NCI-H345 (cell line): Measurements from ENCODE around the gene HOATZ.
A peak's percentile ranks its signal among the peaks of the same experiment; 100 is the strongest.

Source experiments
- DNase-seq: peaks from one replicate; lab custom pipeline; 2025; lab: John Stamatoyannopoulos, UW

Gene HOATZ

DNA sequence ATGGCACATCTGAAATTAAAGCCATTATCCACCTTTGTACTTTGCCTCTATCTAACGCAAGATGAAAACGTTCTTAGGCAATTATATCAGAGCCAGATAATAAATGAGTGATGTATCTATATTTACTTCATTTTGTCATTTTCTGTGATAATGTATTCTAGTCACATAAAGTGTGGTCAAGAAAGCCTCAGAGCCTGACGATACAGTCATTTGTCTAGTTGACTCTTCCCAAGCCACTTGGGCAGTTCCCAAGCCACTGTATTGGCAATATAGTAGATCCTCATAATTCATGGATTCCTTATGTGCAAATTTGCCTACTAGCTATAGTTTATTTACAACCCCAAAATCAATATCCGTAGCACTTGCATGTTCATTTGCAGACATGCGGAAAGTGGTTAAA lies 7.8 kb downstream of the HOATZ start:
- DNase-seq, result no peak

- DNase-seq, result no peak
These were observed 8.8 kb downstream of the HOATZ start for GRCh38 chr11:111523343-111523742.

DNA sequence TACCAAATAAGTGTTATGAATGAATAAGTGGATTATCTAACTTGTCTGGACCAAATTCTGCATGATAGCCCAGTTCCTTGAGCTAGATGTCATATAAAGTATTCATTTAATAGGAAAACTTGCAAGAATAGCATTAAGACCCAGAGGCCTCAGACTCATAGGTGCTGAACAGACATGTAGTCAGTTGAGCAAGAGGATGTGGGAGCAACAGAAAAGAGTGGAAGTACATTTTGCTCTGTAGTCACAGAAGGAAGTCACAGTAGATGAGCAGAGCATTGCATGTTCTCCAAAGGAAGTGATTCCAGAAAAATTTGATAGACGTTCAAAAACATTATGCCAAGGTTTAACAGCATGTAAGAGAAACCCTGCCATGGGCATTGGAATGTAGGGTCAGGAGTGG lies 9.5 kb downstream of the HOATZ start:
- DNase-seq, result no peak

GRCh38 chr11:111525456-111525855 lies 10.9 kb downstream of the HOATZ start:
- DNase-seq, result no peak

- DNase-seq, result no peak
These were observed 11.9 kb downstream of the HOATZ start for GRCh38 chr11:111526501-111526900.

DNA sequence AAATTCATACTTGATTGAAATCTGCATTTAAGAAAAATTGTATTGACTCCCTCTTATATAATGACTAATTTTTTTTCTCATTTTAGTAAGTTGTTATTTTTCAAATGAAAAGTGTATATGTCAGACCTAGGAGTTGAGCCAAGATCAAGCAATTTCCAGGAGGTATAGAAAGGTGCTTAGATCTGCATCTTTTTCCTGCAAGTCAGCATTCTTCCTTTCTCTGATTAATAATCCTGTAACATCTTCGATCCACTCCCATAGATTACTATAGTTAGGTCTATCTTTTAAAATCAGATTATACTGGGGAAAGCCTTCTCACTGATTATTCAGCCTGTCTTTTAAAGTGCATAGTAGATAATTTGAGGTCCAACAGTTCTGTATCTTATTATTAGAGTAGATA lies 12.7 kb downstream of the HOATZ start:
- no peak for DNase-seq

GRCh38 chr11:111528557-111528956 lies 14.0 kb downstream of the HOATZ start:
- DNase-seq, result no peak

DNA sequence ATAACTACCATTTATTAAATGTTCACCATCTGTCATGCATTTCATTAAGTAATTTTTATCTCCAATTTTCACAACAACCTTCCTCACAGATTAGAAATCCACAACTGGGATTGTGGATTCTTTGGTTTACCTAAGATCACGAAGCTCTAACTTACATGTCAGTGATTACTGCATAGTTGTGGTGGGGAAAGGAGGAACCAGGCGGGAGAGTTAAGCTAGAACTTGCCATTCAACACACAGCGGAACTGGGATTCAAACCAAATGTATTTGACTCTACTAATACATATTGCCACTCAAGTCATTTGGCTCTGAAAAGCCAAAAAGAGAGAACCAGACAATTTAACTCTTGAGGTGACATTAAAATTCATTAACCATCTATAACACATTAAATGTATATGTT lies 15.5 kb downstream of the HOATZ start:
- no peak for DNase-seq

GRCh38 chr11:111531136-111531535 lies 16.6 kb downstream of the HOATZ start:
- DNase-seq, result no peak

- DNase-seq, result no peak
These were observed 17.2 kb downstream of the HOATZ start for GRCh38 chr11:111531687-111532364.

DNA sequence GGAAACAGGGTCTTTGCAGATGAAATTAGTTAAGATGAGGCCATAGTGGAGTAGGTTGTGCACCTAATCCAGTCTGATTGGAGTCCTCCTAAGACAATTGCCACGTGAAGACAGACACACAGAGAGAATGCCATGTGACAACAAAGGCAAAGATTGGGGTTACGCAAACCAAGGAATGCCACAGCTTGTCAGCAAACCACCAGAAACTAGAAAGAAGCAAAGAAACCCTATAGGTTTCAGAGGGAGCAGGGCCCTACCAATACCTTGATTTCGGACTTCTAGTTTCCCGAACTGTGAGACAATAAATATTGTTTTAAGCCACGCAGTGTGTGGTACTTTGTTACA lies 17.8 kb downstream of the HOATZ start:
- DNase-seq, result no peak

DNA sequence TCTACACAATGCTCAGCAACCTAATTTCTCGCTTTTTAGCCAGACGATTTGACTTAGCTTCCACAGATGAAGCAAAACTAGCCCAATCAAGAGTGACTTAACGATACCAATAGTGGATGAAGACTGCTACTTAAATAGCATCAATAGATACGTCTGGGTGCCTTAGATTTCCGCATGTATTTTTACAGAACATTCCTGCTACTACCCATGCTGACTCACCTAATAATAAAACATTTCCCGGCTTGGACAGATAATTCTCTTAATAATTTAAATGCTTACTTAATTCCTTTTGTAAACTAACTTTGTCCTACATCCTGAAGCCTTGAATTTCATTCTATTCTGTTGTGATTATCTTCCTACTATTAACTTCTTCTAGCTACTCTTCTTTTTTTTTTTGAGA lies 20.7 kb downstream of the HOATZ start:
- no peak for DNase-seq

DNA sequence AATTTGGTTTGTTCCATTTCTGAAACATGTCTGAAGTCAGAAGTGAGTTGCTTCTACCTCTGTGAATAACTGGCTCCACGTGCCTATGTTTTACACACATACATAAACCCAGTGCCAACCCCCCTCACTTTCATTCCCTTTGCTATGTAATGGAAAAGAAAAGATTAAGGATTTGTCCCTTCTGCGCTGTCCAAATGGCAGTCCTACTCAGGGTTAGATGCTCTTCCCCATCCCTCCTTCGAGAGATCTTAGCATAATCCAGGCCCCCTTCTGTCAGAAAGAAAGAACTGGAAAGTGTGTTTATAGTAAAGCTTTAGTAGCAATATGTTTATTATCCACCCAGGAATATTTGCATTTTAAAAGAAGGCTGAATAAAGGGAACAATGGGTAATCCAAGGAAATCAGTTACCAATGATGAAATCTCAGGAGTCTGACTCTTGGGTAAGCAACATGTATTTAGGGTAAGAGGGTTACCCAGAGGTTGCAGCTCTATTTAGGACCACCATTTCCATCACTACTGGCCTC lies 22.8 kb downstream of the HOATZ start:
- DNase-seq, result no peak

- DNase-seq, result no peak
These were observed 24.0 kb downstream of the HOATZ start for GRCh38 chr11:111538407-111539114.

GRCh38 chr11:111539426-111540113 lies 25.0 kb downstream of the HOATZ start:
- DNase-seq, result no peak

- peak; percentile 56 for DNase-seq
These were observed 25.7 kb downstream of the HOATZ start, which contains the start of gene LAYN for GRCh38 chr11:111540114-111540936. Gene LAYN (plus strand): TSS chr11:111540720. CDS start chr11:111540844, 124 bp downstream.

GRCh38 chr11:111540937-111541253 lies 26.3 kb downstream of the HOATZ start:
- DNase-seq, result no peak

- DNase-seq, result no peak
These were observed 26.9 kb downstream of the HOATZ start for GRCh38 chr11:111541254-111542061.

DNA sequence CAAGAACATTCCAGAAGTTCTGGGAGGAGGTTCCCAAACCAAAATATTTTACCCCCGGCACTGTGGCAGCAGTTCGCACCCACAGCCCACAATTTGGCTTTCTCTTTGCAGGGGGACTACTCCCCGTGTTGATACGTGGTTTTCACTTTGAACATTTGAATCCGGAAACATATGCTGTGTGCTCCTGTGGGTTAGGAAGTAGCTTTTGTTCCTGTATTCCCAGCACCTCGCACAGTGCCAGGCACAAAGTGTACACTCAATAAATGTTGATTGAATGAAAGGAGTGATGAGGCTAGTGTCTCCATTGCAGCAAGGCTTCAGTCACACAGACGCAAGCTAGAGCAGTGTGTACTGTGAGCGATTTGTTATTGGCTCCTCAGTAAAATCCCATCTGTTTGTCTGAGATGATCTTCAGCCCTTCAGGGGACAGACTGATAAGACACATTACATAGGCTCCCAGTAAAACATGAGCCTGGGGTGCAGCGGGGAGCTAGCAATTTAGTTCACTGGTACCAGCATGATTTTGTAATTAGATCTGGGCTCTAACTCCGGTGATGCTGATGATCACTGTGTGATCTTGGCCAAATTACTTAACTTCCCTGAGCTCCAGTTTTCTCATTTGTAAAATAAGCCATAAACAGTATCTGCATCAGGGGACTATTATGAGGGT lies 28.2 kb downstream of the HOATZ start:
- no peak for DNase-seq

DNA sequence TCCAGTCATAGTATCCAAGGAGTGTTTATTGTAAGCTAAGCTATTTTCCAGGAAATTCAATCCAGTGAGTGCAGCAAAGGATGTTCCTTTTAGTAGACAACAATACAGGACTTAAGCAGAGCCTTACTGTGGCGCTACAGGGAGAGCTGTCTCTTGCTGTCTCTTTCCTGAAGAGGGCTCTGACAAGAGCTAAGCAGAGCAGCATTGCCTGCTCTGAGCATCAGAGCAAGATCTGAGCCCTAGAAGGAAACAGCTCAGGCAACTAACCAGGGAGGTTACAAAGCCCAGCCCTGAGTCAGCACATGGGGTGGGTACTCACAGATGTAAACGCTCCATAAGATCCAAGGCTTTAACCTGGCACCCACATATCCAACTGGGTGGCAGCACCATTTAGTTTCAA lies 33.9 kb downstream of the HOATZ start:
- DNase-seq, result no peak
